Upper lobe of left lung (tissue), 6 donors: ENCODE results near the gene ALPG. TPM values are rescaled to one million over a fixed set of nuclear protein-coding genes. Genes with fewer than 3 reads are reported as not detected.

ENCODE experiments used
- ATAC-seq, 2 donors: fragments of 200-7000 bp; cut with Tn5 transposase; one replicate each; pipeline ENCODE4 v1.9.1; 2022; ENCODE audit warnings: mild to moderate bottlenecking in 2 of 2, moderate library complexity in 2 of 2; ENCODE audit not compliant: low FRiP score in 2 of 2
- DNase-seq, 2 donors: peaks; one replicate each; pipeline ENCODE4 v3.0.0-alpha.2; 2019 to 2020
- H3K27ac ChIP-seq, 4 donors: fragments of 200-600 bp; sonication (generic); one replicate each; pipeline ENCODE4 v1.5.1; 2016 to 2019
- H3K27me3 ChIP-seq, 4 donors: fragments of 200-600 bp; sonication (generic); one replicate each; pipeline ENCODE4 v1.5.1; 2017 to 2019
- H3K36me3 ChIP-seq, 4 donors: fragments of 200-600 bp; sonication (generic); one replicate each; pipeline ENCODE4 v1.5.1; 2016 to 2019
- H3K4me1 ChIP-seq, 4 donors: fragments of 200-600 bp; sonication (generic); one replicate each; pipeline ENCODE4 v1.5.1; 2018 to 2019
- H3K4me3 ChIP-seq, 4 donors: fragments of 200-600 bp; sonication (generic); one replicate each; pipeline ENCODE4 v1.5.1; 2017 to 2019; ENCODE audit warnings: mild to moderate bottlenecking in 2 of 4, moderate library complexity in 1 of 4
- H3K9me3 ChIP-seq, 4 donors: fragments of 200-600 bp; sonication (generic); one replicate each; pipeline ENCODE4 v1.5.1; 2018 to 2019
- CTCF ChIP-seq, 6 experiments: fragments of 450-650 bp in 4 of 6; fragments of 200-600 bp in 2 of 6; sonication (generic) in 2 of 6; IDR thresholded peaks; one replicate each; pipeline ENCODE4 v1.5.1; 2016 to 2019; ENCODE audit warnings: antibody characterized with exemption in 6 of 6
- EP300 ChIP-seq, 4 donors: sonication (generic); formaldehyde crosslinking; IDR thresholded peaks; one replicate each; pipeline ENCODE4 v1.5.1; 2017; ENCODE audit warnings: antibody characterized with exemption in 4 of 4, control low read depth in 2 of 4
- POLR2A ChIP-seq, 4 donors: fragments of 450-650 bp; IDR thresholded peaks; one replicate each; pipeline ENCODE4 v1.5.1; 2016 to 2017; ENCODE audit warnings: antibody characterized with exemption in 4 of 4, mild to moderate bottlenecking in 2 of 4
- POLR2AphosphoS5 ChIP-seq, 2 donors: sonication (generic); formaldehyde crosslinking; IDR thresholded peaks; one replicate each; pipeline ENCODE4 v1.5.1; 2017; ENCODE audit warnings: antibody characterized with exemption in 2 of 2
- WGBS, 2 donors: methylation state at CpG; one replicate each; pipeline ENCODE4 v1.1.5; 2017 to 2018; 5-methylcytosine and 5-hydroxymethylcytosine counted together
- total RNA-seq, 6 donors: library from RNA; depleted of rRNA in 4 of 6; stranded (reverse); fragments of >200 nt in 4 of 6; gene quantifications; one replicate each; pipeline versions ENCODE4 v1.1.0 to v1.2.1, GENCODE V29; 2016 to 2021
- donor health status: DM: no; HTN: no; CAD: no; lungs with moderate emphysema.
- donor health status: DM: no; HTN: yes; CAD: no; lungs with severe emphysema.

The ALPG gene
- total RNA-seq, 6 donors from 2014 or later = 0.91 to 2.3 (median 1.4) TPM; not detected in 2

GRCh38 chr2:232411901-232412629 lies 5.4 kb downstream of the ALPG start:
- DNase-seq = no peak
- 52 to 91% methylated on average over 2 to 6 of the region's 6 CpGs for WGBS, 2 donors

GRCh38 chr2:232412986-232413385 lies 6.3 kb downstream of the ALPG start:
- H3K4me3 ChIP-seq = no peak overlapping the region
- no peaks in the 10 kb centered on the region for H3K4me1 ChIP-seq
- H3K27ac ChIP-seq = no peak overlapping the region
- no peaks in the 10 kb centered on the region for H3K36me3 ChIP-seq
- TF ChIP-seq POLR2A (IDR thresholded peaks at IDR 0.05) = no peak
- no peak for TF ChIP-seq CTCF (IDR thresholded peaks at IDR 0.05)
- TF ChIP-seq EP300 (IDR thresholded peaks at IDR 0.05) = no peak
- no peak for TF ChIP-seq POLR2AphosphoS5 (IDR thresholded peaks at IDR 0.05)
- no peaks in the 10 kb centered on the region for H3K27me3 ChIP-seq
- no peak for DNase-seq
- WGBS, 2 donors = 45 to 46% methylated on average over 5 of the region's 5 CpGs
- H3K9me3 ChIP-seq = no peaks in the 10 kb centered on the region
- no peak for ATAC-seq

More at GRCh38 chr2:232411901-232412629, 5.4 kb downstream of the ALPG start:
- Histone ChIP-seq H3K36me3 (no peaks in the 10 kb centered on the region), H3K27me3 (no peaks in the 10 kb centered on the region), H3K4me1 (no peaks in the 10 kb centered on the region), H3K27ac (no peak overlapping the region), H3K4me3 (no peak overlapping the region), H3K9me3 (no peaks in the 10 kb centered on the region)
- ATAC-seq = no peak
- TF ChIP-seq POLR2AphosphoS5 (IDR thresholded peaks at IDR 0.05) (no peak), CTCF (IDR thresholded peaks at IDR 0.05) (no peak), EP300 (IDR thresholded peaks at IDR 0.05) (no peak), POLR2A (IDR thresholded peaks at IDR 0.05) (no peak)

GRCh38 chr2:232415138-232415690 lies 8.6 kb downstream of the ALPG start:
- TF ChIP-seq CTCF (IDR thresholded peaks at IDR 0.05) (no peak), POLR2A (IDR thresholded peaks at IDR 0.05) (no peak), POLR2AphosphoS5 (IDR thresholded peaks at IDR 0.05) (no peak), EP300 (IDR thresholded peaks at IDR 0.05) (no peak)
- WGBS, 2 donors = 87 to 100% methylated on average over 1 to 8 of the region's 8 CpGs
- H3K36me3 ChIP-seq = no peaks in the 10 kb centered on the region
- ATAC-seq = no peak
- no peak overlapping the region for H3K4me3 ChIP-seq
- H3K9me3 ChIP-seq = no peaks in the 10 kb centered on the region
- no peak for DNase-seq
- no peak overlapping the region for H3K27ac ChIP-seq
- H3K27me3 ChIP-seq = peaks cover 0 to 21% (median 8%) of the 10 kb centered on the region in 4 donors
- peaks cover 7 to 22% (median 19%) of the 10 kb centered on the region in 4 donors for H3K4me1 ChIP-seq

GRCh38 chr2:232415736-232416520 lies 9.3 kb downstream of the ALPG start:
- 96 to 97% methylated on average over 9 to 12 of the region's 12 CpGs for WGBS, 2 donors
- DNase-seq = peak in 1 of 2 donors; percentile 59
- ATAC-seq = no peak

More at GRCh38 chr2:232415736-232416520, 9.3 kb downstream of the ALPG start:
- TF ChIP-seq CTCF (IDR thresholded peaks at IDR 0.05) (no peak), EP300 (IDR thresholded peaks at IDR 0.05) (no peak), POLR2AphosphoS5 (IDR thresholded peaks at IDR 0.05) (no peak), POLR2A (IDR thresholded peaks at IDR 0.05) (no peak)
- Histone ChIP-seq H3K36me3 (no peaks in the 10 kb centered on the region), H3K4me1 (peaks cover 13 to 29% (median 26%) of the 10 kb centered on the region in 4 donors), H3K4me3 (no peak overlapping the region), H3K9me3 (no peaks in the 10 kb centered on the region), H3K27me3 (peaks cover 0 to 28% (median 11%) of the 10 kb centered on the region in 4 donors), H3K27ac (no peak overlapping the region)
